ENCODE data around the gene PCDH1.

The PCDH1 gene

DNA sequence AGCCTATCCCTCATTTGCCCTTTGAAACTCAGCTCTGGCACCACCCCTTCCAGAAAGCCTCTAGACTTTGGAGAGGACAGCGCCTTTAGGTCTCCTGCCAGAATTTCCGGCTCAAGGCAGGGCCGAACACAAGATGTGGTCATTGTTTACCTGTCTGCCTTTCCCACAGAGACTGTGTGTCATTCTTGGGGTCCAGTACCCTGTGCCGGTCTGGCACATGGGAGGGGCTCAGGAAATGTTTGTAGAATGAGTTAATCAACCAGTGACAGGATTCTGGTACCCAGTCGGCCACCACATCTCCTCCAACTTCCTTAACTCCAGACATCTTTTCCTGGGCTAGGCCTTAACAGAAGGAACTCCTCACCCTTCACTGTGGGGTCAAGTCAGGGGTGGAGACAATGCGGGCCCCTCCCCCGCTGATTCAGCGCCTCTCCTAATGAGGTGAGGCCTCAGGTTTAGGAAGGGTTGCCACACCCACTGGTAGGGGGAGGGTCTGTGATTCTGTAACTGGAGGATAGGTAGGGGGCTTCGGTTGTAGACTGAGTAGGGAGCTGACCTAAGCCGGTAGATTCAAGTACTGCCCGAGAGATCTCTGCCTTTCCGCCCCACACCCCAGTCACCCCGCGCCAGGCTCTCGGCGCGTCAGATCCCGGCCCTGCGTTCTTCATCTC is 29.3 kb downstream of the PCDH1 start:
- peak overlapping the region; percentile 83 for H3K4me3 Mint-ChIP-seq
- ATAC-seq (ENCODE audit: low read depth): peak; percentile 23
- peaks cover 11% of the 10 kb centered on the region for H3K27me3 Mint-ChIP-seq
- H3K36me3 Mint-ChIP-seq: no peaks in the 10 kb centered on the region
- no peaks in the 10 kb centered on the region for H3K9me3 Mint-ChIP-seq
- no peak overlapping the region for H3K27ac Mint-ChIP-seq
- peaks cover 12% of the 10 kb centered on the region for H3K4me1 Mint-ChIP-seq
- DNase-seq (ENCODE audit: low spot score in 2 of 2): peak in 1 of 2 donors; percentile 17

DNA sequence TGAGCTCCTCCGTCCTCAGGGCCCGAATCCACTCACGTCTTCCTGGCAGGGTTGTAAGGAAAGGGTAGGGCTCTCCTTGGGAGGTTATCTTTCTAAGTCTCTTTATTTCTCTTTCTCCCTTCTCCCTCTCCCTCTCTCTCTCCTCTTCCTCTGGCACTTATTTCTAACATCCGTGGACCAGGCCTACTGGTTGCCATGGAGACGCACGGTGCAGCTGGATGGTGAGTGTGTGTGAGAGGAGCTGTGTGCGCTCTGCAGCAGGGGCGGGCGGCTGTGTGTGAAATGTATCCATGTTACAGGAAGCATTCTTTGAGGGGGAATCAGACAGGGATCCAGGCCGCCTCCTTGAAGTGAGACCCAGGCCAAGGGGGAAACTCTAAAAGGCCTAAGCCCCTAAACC is 32.2 kb downstream of the PCDH1 start:
- Mint-ChIP-seq H3K36me3 (no peaks in the 10 kb centered on the region), H3K9me3 (no peaks in the 10 kb centered on the region), H3K4me1 (peaks cover 12% of the 10 kb centered on the region), H3K27ac (no peak overlapping the region), H3K27me3 (peaks cover 21% of the 10 kb centered on the region), H3K4me3 (no peak overlapping the region)
- ATAC-seq (ENCODE audit: low read depth) (no peak), DNase-seq (ENCODE audit: low spot score in 2 of 2) (no peak)

DNA sequence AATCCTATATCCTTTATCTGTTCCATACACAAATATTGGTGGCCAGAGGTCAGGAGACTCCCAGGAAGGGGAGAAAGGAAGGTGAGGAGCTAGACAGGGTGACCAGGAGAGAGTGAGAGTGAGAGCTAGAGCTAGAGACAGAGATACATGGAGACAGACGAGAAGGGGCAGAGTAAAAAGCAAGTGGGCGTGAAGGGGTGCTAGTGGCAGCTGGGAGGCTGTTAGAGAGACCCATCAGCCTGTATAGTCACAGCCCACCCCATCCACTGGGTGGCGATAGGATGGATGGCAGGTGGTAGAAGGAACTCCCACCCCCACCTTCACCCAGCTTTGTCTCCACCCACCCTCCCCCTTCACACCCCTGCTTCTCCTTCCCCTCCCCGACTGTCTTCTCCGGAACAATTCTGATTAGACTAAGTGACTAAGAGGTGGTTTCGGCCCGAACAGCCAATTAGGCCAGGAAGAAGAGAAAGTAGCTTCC is 32.8 kb downstream of the PCDH1 start:
- Mint-ChIP-seq H3K36me3 (no peaks in the 10 kb centered on the region), H3K27me3 (peaks cover 21% of the 10 kb centered on the region), H3K4me1 (peaks cover 12% of the 10 kb centered on the region), H3K9me3 (no peaks in the 10 kb centered on the region), H3K4me3 (no peak overlapping the region), H3K27ac (no peak overlapping the region)
- DNase-seq (ENCODE audit: low spot score in 2 of 2): no peak
- ATAC-seq (ENCODE audit: low read depth): no peak

DNA sequence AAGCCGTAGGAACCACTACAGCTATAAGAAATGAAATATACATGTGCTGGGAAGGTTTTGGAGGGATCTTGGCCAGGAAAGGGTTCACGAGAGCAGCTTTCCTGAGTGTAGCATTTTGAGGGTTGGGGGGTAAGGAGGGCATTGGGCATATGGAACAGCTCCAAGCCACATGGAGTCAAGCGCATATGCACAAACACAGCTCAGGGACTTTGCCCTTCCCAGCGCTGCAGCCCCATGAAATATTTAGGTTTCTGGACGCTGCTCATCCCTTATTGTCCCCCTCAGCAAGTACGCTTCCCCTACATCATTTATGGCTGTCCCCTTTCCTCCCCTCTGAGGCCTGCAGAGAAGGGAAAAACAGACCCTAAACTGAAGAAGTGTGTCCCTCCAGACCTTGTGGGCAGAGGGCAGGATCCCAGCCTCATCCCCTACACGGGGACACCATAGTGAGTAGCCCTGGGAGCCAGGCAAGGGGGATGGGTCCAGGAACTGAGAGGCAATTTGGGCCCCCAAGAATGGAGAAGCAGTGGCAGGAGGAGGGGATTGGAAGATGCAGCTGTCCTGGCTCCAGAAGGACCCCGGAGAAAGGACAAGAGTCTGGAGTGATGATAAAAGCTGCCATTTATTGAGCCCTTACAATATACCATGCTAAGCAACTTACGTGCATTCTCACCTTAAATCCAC is 33.7 kb downstream of the PCDH1 start:
- Mint-ChIP-seq H3K27me3 (peaks cover 24% of the 10 kb centered on the region), H3K9me3 (no peaks in the 10 kb centered on the region), H3K27ac (no peak overlapping the region), H3K4me1 (peaks cover 12% of the 10 kb centered on the region), H3K4me3 (no peak overlapping the region), H3K36me3 (no peaks in the 10 kb centered on the region)
- ATAC-seq (ENCODE audit: low read depth): no peak
- no peak for DNase-seq (ENCODE audit: low spot score in 2 of 2)

DNA sequence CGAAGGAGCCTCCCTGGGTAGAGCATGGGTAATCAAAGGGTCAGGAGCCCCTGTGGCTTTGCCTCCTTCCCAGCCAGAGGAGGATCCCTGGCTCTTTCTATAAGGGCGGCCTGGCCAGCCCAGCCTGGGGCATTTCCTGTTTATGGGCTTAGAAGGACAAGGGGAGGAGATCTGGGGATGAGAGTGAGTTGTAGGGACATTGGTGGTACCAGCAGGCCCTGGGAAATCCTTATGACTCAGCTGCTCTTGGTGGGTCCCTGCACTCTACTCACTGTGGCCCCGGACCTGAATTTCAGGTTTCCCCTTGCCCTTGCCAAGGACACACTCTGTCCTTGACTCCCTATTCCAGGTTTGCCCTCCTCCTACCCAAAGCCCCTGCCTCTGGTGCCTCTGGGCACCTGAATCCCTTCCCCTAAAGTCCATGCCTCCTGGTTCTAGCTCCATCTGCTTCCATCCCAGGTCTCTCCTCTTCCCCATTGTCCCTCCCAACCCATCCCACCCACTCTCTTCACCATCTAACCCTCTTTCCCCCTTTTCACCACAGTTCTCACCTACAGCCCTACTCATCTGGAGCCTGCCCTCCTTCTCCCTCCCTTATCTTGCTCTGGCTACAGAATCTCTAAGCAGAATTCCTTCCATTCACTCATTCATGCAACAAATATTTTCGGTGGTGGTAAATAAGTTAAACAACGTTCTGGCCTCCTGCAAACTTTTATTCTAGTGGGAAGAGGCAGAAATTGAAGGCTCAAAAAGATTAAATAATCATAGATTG is 34.9 kb downstream of the PCDH1 start:
- no peak overlapping the region for H3K4me3 Mint-ChIP-seq
- H3K27ac Mint-ChIP-seq: no peak overlapping the region
- H3K4me1 Mint-ChIP-seq: peaks cover 12% of the 10 kb centered on the region
- no peaks in the 10 kb centered on the region for H3K36me3 Mint-ChIP-seq
- H3K27me3 Mint-ChIP-seq: peaks cover 25% of the 10 kb centered on the region
- DNase-seq (ENCODE audit: low spot score in 2 of 2) (no peak), ATAC-seq (ENCODE audit: low read depth) (no peak)
- no peaks in the 10 kb centered on the region for H3K9me3 Mint-ChIP-seq

DNA sequence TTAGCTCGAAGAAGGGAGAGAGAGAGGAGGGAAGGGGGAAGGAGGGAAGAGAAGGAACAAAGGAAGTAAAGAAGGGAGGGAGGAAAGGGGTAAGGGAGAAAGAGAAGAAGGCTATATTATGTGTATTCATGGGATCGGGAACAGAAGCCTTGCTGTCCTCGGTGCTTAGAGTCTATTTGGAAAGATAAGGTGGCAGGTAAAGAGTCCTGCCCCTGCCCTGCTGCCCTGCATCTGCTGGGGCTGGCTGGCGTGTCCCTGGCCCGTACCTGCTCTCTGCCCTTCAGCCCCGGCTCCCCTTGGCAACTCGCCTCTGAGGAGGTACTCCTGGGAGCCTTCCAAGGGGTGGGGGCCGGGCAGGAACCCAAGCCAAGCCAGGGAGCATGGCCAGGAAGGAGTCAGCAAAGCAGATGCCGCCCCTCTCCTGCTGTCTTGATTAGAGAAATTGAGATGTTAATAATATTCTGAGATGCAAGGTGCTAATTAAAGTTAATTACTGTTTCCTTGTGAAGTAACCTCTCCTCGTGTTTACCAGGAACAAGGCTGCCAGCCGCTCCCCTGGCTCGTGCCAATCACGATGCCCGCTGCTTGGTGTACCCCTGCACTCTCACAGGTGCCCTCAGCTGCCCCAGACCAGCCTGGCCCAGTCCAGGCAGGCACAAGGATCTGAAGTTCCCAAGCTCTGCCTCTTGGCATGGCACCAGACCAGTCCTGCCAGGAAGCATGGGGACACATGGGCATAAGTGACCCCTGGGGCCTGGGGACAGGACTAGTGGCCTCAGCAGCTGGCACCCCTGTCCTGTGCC is 36.6 kb downstream of the PCDH1 start:
- ATAC-seq (ENCODE audit: low read depth) (no peak), DNase-seq (ENCODE audit: low spot score in 2 of 2) (no peak)
- Mint-ChIP-seq H3K4me1 (peaks cover 13% of the 10 kb centered on the region), H3K27ac (no peak overlapping the region), H3K36me3 (no peaks in the 10 kb centered on the region), H3K4me3 (no peak overlapping the region), H3K9me3 (no peaks in the 10 kb centered on the region), H3K27me3 (peaks cover 30% of the 10 kb centered on the region)

DNA sequence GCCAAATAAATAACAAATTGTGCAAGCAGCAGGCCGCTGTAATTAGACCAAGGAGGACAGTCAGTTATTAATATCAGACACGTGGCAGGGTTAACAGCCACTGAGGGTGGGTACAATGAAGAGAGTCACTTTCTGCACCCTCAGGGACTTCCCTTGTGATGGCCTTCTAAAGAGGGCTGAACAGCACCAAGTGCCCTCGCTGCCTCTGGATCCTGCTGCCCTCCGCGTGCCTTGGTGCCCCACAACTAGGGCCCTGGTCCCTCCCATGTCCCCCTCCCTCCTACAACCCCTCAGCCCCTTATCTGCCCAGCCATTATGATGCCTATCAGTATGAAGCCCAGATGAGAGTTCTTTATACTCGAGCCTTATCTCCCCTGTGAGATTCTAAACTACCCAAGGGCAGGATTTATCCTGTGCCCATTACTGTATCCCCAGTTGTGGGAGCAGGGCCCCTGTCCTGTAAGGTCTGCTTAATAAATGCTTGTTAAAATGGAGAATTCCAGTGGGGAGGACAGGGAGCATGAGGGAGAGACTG is 37.3 kb downstream of the PCDH1 start:
- Mint-ChIP-seq H3K9me3 (no peaks in the 10 kb centered on the region), H3K27me3 (peaks cover 29% of the 10 kb centered on the region), H3K27ac (no peak overlapping the region), H3K36me3 (no peaks in the 10 kb centered on the region), H3K4me1 (peaks cover 13% of the 10 kb centered on the region), H3K4me3 (no peak overlapping the region)
- DNase-seq (ENCODE audit: low spot score in 2 of 2) (no peak), ATAC-seq (ENCODE audit: low read depth) (no peak)

DNA sequence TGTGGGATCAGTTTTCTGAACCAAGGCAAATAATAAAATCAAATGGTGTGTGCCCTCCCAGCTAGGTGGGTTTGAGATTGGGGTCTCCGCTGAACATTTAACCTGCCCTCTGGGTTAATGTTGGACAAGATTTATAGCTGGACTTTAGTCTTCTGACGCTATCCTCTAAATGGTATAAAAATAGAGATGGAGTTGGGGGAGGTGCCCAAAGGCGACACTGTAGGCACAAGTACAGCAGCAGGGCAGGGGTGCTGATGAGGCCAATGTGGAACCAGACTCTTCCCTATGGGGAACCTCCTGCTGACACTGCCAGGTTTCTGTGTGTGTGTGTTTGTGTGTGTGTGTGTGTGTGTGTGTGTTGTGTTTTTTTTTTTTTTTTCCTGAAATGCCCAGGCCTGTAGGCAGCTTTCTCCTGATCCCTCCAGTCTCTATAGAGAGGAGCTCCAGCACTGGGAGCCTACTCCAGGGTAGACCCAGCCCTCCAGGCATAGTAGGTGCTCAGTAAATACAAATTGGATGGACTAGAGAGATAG is 37.9 kb downstream of the PCDH1 start:
- DNase-seq (ENCODE audit: low spot score in 2 of 2) (no peak), ATAC-seq (ENCODE audit: low read depth) (no peak)
- H3K4me1 Mint-ChIP-seq: peaks cover 11% of the 10 kb centered on the region
- no peak overlapping the region for H3K27ac Mint-ChIP-seq
- H3K36me3 Mint-ChIP-seq: no peaks in the 10 kb centered on the region
- H3K9me3 Mint-ChIP-seq: no peaks in the 10 kb centered on the region
- H3K27me3 Mint-ChIP-seq: peaks cover 28% of the 10 kb centered on the region
- no peak overlapping the region for H3K4me3 Mint-ChIP-seq

DNA sequence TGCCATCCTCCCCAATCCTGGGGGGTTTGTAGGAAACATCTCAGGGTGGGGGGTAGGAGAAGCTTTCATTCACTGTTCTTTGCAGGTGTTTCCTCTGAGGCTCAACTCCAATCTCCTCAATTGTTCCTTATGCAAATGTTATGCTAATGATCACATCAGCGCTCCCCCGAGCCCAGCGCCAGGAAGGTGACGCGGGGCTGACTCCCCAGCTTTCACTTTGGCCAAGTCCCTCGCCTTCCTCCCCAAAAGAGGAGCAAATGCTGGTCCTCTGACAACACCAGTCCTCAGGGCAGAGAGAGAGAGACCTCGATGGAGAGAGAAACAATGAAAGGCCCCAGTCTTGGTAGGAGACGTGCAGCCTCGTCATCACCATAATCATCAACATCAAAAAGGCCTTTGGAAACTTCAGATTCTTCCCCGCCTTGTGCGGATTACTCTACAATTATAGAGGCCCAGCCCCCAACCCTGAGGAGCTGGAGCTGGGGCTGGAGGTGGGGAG is 39.1 kb downstream of the PCDH1 start:
- Mint-ChIP-seq H3K27ac (no peak overlapping the region), H3K9me3 (no peaks in the 10 kb centered on the region), H3K27me3 (peaks cover 23% of the 10 kb centered on the region), H3K4me3 (peak overlapping the region; percentile 74), H3K4me1 (peaks cover 9% of the 10 kb centered on the region), H3K36me3 (no peaks in the 10 kb centered on the region)
- no peak for DNase-seq (ENCODE audit: low spot score in 2 of 2)
- ATAC-seq (ENCODE audit: low read depth): peak; percentile 79

DNA sequence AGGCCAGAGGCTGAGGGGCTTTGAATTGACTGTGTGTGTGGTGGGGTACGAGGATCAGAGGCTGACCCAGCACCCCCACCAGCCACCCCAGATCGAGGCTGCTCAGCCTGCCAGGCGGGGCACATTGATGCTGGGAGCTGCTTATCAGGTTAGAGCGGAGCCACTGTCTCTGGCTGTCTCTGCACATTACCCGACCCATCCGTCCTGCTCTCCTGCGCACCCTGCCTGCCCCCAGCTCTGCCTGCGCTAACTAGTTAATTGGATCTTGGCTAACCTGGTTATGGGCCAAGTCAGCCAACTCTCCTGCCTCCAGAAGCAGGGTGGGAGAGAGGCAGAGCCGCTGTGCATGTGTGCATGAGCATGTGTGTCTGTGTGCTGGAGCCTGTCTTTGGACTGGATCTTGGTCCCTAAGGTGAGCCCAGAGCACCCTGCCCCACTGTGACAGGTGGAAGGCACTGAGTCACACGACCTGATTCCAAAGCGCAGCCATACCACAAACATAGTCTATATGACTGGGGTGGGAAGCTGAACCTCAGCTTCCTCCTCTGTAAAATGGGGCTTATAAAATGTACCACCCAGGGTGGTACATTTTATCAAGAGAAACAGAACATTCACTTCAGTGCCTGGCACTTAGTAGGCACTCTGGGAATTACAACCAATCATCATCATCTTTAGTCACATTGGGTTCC is 39.7 kb downstream of the PCDH1 start:
- DNase-seq (ENCODE audit: low spot score in 2 of 2) (no peak), ATAC-seq (ENCODE audit: low read depth) (peak; percentile 29)
- Mint-ChIP-seq H3K27ac (no peak overlapping the region), H3K36me3 (no peaks in the 10 kb centered on the region), H3K4me3 (peak overlapping the region; percentile 74), H3K9me3 (no peaks in the 10 kb centered on the region), H3K4me1 (peaks cover 9% of the 10 kb centered on the region), H3K27me3 (peaks cover 20% of the 10 kb centered on the region)

DNA sequence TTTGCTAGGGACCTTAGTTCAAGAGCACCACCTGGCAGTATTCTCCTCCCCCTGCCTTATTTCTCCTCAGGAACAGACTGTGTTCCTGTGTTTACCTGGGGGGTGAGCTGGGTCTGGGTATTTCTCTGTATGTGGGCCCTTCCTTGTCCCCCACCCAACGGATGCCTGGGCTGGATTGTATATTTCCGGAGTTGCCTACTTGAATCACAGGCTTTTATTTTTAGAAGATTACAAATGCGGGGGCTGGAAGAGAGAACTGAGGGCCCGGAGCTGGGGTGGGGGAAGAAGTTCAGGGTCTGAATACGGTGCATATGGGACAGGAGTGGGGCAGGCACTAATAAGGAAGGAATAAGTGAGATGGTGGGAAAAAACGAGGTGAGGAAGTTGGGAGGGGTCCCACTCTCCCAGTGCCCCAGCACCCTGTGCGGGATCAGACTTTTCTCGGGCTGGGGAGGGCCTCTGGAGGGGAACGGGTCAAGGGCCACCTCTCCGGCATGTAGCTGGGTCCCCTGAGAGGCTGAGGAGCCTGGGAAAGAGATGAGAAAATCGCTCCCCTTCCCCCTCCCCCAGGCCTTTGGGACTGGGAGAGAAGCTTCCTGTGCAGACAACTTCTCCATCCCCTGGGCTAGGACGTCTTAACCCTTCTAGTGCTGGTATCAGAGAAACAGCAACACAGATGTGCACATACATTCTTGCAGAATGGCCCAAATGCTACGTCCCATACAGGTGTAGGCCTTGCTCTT is 42.1 kb downstream of the PCDH1 start:
- Mint-ChIP-seq H3K9me3 (no peaks in the 10 kb centered on the region), H3K4me1 (peaks cover 9% of the 10 kb centered on the region), H3K27ac (no peak overlapping the region), H3K27me3 (peaks cover 24% of the 10 kb centered on the region), H3K36me3 (no peaks in the 10 kb centered on the region), H3K4me3 (no peak overlapping the region)
- ATAC-seq (ENCODE audit: low read depth) (no peak), DNase-seq (ENCODE audit: low spot score in 2 of 2) (no peak)

DNA sequence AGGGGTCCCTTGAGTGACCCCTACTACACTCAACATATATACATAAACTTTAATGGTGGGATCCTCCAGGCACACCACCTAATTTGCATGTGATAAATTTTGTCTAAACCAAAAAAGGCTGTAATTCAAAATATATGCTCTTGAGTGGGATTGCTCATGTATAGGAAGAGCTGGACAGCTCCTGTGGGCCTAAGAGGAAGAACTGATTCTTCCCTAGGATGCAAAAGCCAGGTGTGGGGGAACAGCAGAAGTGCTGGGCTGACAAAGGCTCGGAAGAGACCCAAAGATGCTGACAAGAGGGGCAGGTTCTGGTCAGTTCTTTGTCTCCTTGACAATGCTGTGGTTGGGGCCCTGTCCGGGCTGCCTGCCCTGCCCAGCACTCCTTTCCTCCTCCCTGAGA is 43.9 kb downstream of the PCDH1 start:
- Mint-ChIP-seq H3K36me3 (no peaks in the 10 kb centered on the region), H3K4me3 (no peak overlapping the region), H3K4me1 (peaks cover 9% of the 10 kb centered on the region), H3K27me3 (peaks cover 25% of the 10 kb centered on the region), H3K27ac (no peak overlapping the region), H3K9me3 (no peaks in the 10 kb centered on the region)
- ATAC-seq (ENCODE audit: low read depth) (no peak), DNase-seq (ENCODE audit: low spot score in 2 of 2) (no peak)

All from memory B cell (primary cell).